HG03045 (cell line): ENCODE results near the gene STT3A.
"Not testable (repeated sequence)": the region's sequence is repeated elsewhere in the genome, so short reads cannot be mapped to it uniquely, and the experiment has no call there.

Source experiments
- ATAC-seq: cut with Tn5 transposase; IDR thresholded peaks from one replicate; pipeline ENCODE4 v1.9.1; 2021; ENCODE audit warnings: mild to moderate bottlenecking, moderate library complexity; ENCODE audit not compliant: unreplicated experiment

The STT3A gene

DNA sequence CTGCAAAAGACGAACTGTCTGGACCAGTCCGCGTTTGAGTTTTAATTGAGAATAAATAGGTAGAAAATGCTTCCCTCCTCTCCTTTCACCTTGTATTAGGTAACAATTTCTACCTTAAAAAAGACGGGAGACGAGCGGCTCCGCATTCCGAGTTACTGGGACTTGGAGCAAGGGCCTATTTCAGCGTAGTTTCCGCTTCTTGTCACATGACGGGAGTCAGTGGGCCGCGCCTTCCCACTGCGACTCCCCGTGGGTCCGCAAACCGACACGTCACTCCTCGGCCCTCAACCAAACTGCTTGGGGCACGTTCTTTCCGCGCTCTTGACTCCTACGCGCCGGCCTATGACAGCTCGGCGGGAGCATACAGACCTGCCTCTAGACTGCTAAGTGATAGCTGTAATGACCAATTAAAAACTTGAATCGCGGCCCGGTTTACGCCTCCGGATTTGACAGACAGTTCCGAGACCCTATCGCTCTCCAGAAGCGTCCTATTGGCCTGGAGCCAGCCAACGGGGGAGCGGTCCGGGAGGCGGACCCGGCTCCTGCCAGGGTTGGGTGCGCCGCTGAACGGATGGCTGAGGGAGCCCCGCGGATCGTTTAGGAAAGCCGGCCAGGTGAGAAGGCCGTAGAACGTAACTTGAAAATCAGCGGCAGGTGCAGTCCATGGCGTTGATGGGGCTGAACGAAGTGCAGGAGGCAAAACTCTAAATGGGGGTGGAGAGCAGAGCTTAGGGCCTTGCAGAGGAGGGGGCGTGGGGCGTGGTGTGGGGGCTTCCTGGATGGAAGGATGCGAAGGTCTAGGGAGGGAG is at the start of gene STT3A:
STT3A (plus strand) TSS at position 548 of the 809 bp plus-strand sequence. CDS start 3,064 bp downstream, outside the sequence.
- ATAC-seq: peak; percentile 98

DNA sequence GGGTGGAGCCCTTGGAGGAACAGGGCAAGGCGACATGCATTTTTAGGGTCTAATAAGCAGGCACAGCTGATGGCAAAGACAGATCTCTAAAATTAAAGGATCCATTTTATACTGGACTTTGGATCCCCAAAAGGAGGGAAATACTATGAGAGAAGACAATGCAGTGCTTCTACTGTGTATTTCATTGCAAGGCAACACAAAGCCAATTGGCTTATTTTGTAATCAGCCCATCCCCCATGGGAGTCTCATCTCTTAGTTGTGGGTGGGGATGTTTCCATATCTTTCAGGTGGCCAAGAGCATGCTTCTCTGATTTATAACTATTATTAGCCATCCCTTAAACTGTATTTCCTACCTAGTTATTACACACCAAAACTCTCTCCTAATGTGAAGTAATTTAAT is 41.9 kb upstream of the STT3A start:
- no peak for ATAC-seq

GRCh38 chr11:125551835-125552342 is 40.8 kb upstream of the STT3A start:
- ATAC-seq: no peak

GRCh38 chr11:125552927-125553326 is 39.7 kb upstream of the STT3A start:
- no peak for ATAC-seq

DNA sequence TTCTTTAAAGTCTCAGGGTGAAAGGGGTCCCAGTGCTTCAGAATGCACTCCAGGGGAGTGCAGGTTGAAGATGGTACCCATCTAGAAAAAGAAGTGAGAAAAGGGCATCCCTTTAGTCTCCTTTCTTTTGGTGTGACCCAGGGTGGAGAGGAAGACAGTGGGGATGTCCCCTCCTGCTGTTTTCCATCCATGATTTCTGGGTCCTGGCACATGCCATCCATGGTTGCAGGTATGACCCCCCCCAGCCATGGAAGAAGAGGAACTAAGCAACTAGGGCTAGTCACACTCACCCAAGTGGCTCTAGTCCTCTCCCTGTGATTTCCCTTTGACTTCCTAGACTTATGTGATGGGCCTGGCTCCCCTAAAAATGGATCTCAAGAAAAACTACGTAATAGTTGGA is 39.3 kb upstream of the STT3A start:
- no peak for ATAC-seq

DNA sequence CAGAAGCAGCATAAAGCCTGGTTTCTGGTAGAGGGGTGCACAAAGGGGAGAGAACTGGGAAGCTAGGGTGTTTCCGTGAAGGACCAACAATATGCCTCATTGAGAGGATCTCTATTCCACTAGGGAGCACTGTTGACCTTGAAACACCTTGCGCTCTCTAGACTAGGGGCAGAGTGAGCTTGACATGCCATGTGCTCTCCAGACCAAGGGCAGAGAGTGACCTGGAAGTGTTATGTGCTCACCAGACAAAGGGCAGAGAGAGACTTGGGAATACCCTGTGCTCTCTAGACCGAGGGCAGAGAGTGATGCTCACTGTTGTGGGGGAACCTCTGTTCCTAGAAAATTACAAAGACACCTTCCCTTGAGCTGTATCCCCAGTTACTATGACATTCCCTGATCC is 38.6 kb upstream of the STT3A start:
- ATAC-seq: no peak

DNA sequence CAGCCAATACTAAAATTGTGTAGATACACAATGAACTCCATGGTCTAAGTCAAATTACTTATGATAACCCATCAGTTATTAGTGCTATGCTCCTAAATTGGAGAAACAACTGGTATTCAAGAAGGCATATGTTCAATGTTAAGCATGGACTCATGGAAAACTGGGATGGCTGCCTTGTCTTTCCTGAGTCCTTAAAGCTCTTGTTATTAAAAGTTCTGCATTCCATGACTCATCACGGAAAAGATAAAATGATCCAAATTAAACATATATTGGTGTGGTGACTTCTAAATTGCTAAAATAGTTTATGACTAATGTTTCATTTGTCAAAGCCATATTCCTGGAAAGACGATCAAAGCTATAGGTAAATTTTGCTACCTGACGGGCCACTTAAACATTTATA is 32.8 kb upstream of the STT3A start:
- ATAC-seq: no peak

DNA sequence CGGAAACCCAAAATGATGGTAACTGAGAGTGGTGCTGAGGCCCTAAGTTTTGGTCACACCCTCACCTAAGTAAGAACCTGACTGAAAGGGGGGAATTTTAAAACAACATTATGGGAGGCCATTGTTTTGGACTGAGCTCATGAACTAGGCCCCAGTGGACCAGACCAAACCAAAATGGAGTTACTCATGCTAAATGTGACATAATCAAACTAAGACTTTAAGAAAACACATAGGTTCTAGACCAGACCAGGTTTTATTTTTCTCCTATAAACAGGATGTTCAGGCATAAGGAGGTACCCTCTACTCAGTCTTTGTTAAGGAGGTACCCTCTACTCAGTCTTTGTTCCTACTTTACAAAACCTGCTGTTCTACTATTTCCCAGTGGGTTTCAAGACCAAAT is 30.7 kb upstream of the STT3A start:
- ATAC-seq: no peak

DNA sequence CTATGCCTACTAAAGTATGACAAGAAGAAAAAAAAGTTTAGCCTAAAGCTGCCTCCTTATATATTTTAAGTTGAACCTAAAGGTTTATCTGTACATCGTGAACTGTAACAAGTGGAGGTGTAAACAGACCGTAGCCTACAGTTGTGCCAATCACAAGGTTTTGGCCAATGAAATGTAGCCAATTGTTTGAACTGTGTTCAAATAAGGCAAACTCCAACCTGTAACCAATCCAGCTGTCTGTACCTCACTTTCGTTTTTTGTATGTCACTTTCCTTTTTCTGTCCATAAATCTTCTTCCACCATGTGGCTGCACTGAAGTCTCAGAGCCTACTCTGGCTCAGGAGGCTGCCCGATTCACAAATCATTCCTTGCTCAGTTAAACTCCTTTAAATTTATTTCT is 30.2 kb upstream of the STT3A start:
- no peak for ATAC-seq

- no peak for ATAC-seq
Observed at GRCh38 chr11:125564357-125564756, 28.3 kb upstream of the STT3A start.

DNA sequence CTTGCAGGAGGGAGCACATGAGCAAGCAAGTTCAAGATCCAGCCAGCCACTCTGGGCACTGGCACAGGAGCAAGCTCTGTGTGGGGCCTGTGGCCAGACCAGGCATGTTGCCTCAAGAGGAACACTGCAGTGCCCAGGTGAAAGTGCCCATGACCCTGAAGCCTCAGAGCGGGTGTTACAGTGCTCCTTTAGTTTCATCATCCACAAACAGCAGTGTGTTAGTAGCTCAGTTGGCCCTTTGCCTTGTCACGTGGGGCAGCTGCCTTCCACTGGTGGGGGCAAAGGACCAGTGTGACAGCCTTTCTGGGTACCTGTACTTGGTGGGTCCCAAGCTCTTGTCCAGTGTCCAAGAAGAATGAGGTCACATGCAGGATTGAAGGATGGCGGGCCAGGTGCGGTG is 26.4 kb upstream of the STT3A start:
- ATAC-seq: no peak

GRCh38 chr11:125568970-125569914 is 23.4 kb upstream of the STT3A start, which contains the start of gene EI24:
Gene EI24, plus strand, starts transcription at chr11:125569477. Its CDS starts 3,051 bp downstream, at chr11:125572528.
- peak; percentile 97 for ATAC-seq

GRCh38 chr11:125569915-125570621 is 22.6 kb upstream of the STT3A start:
- ATAC-seq: no peak

- ATAC-seq: no peak
Observed at GRCh38 chr11:125570952-125571351, 21.7 kb upstream of the STT3A start.

DNA sequence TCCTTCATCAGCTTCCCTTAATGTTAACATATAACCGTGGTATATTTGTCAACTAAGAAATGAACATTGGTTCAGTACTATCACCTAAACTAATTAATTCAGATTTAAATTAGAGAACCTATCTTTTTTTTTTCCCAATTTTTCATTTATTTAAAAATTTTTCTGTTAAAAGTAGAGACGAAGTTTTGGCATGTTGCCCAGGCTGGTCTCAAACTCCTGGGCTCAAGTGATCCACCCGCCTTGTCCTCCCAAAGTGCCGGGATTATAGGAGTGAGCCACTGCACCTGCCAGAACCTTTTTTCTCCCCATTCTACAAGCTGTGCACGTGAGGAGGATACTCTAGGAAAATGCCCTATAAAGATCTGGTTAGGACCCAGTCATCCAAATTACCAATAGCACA is 19.7 kb upstream of the STT3A start:
- ATAC-seq: no peak

GRCh38 chr11:125577181-125577580 is 15.5 kb upstream of the STT3A start:
- ATAC-seq: not testable (repeated sequence)

DNA sequence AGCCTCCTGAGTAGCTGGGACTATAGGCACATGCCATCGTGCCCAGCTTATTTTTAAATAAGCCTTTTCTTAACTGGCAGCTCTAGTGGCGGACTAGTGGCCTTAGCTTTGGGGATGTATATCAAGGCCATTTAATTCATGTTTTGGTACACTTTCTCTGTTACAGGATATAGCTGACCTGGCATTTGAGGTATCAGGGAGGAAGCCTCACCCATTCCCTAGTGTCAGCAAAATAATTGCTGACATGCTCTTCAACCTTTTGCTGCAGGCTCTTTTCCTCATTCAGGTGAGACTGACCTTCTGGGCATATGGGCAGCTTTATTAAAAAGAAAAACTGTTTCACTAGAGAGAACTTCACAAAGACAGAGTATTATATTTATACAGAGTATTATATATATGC is 13.9 kb upstream of the STT3A start:
- no peak for ATAC-seq

- no peak for ATAC-seq
Observed at GRCh38 chr11:125579811-125580210, 12.8 kb upstream of the STT3A start.

DNA sequence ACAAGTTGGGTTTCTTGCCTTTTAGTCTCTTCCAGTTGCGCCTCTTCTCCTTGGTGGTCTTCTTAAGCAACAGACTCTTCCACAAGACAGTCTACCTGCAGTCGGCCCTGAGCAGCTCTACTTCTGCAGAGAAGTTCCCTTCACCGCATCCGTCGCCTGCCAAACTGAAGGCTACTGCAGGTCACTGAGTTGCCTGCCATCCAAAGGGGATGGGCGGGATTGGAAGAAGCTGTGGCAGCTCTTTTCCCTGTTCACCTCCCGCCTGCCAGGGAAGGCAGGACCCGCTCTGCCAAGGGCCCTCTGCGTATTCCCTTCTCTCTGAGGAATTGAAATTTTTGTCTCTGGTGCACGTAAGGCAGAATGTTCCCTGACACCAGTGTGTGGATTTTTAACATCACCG is 9.2 kb upstream of the STT3A start:
- ATAC-seq: no peak

GRCh38 chr11:125585487-125585886 is 7.2 kb upstream of the STT3A start:
- no peak for ATAC-seq

DNA sequence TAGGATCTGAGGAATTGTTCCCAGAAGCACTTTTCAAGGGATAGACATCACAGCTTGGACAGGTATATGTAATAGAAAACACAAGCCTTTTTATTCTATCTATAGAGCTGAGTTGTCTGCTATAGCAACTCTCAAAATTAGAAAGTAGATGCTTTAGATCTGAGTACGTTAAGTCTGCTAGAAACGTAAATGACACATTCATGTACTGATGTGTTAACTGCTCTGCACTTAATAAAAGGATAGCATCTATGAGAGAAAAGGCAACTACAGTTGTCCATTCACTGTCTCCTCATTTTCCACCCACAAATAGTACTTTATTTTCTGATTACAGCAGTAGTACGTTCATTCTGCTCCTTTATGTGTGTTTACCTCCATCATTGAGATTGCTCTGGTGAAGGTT is 6.0 kb upstream of the STT3A start:
- ATAC-seq: no peak
